IPS-NIHi11 (cell line): ENCODE measurements around the gene ASCL3.
A peak's percentile ranks its signal among the peaks of the same experiment; 100 is the strongest.
"Not testable (repeated sequence)": the region's sequence is repeated elsewhere in the genome, so short reads cannot be mapped to it uniquely, and the experiment has no call there.

Experiments
- DNase-seq: peaks from one replicate; pipeline ENCODE4 v3.0.0; 2012; ENCODE audit warnings: mixed read lengths, low spot score

The ASCL3 gene

DNA sequence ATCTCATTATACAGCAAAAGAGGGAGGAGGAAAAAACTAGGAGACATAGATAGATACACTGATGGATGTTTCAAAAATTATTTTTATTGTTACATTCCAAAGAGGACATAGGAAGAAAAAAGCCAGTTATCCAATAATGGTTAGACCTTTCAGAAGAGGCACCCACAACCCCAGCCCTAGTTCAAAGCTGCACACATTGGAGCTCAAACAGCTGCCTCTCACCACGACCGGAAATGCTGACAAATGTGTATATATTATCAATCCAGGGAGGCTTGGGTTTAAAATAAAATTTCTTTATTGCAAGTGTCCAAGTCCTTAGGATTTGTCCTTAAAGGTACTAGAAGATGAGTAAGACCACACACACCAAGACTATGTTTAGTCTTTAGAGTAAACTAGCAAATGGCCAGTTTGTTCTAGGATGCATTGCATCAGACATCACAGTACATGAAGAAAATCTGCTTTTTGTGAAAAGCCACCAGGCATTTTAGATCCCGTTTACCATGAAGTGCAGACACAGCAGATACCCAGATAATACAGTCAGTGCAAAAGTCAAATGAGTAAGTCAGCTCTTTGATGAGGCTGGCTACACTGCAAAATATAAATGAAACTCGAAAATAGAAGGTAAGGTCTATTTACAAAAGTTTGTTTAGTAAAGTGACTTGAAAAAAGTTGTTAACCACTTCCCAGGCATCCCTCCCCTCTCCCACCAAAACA lies 4.6 kb upstream of the ASCL3 start:
- no peak for DNase-seq

DNA sequence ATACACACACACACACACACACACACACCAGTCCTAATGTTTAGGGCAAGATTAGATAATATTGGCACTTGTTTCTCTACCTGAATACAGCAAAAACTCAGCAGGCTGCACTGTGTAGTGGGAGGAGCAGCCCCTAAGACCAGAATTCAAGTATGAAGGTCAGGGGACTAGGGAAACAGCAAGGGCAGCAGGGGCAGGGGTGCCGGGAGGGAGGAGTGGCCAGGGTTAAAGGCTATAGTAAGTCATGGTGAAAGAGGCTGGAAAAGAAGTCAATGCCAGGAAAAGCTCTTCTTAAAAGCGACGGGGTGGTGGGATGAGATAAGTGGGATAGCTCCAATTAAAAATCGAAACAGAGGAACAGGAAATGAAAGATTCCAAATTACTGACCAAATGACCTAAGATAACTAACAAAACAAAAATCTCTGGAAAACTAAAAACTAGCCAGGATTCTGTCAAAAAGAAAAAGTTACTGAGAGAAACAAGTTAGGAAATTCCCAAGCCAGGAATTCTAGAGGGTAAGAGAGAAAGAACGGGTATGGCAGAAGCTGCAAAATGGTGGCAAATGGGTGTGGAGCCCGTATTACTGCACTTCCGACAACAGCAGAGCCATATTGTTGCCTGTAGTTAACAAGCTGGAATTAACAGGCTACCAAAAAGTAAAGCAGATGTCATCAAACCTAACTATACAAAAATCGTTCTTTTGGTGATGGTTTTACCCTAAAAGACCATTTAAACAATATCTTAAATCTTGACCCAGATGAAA lies 1.3 kb downstream of the ASCL3 start:
- DNase-seq: no peak

DNA sequence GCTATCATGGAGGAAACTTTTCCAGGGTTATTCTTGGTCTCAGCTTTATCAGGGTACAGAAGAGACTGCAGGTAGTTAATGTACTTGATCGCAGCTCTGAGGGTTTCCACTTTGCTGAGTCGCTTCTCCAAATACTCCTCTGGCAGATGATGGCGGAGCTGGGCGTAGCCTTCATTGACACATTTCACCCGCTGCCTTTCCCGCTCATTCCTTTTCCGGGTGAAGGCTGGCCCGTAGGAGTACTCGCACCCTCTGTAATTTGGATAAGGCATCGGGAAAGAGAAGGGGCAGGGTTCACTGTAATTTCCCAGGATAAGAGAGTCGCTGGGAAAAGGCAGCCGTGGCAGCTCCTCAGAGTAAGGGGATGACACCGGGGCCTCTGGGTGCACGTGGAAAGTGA lies 5.2 kb downstream of the ASCL3 start:
- DNase-seq: no peak

DNA sequence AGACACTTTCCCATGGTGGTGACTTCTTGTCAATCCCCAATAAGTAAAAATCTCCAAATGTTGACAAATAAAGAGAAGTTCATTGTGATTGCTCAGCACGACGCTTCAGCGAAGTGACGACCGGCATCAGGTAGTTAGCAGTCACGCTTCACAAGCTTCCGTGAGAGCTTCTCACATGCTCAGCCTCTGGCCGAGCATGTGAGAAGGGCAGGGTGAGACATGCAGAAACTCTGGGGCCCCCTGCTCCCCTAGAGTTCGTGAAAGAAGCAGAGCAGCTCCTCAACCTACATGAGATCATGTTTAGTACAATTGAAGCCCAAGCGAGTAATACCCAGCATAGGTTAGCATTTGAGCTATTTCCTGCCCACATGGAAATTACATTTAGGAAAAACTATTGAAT lies 5.7 kb downstream of the ASCL3 start:
- DNase-seq: no peak

DNA sequence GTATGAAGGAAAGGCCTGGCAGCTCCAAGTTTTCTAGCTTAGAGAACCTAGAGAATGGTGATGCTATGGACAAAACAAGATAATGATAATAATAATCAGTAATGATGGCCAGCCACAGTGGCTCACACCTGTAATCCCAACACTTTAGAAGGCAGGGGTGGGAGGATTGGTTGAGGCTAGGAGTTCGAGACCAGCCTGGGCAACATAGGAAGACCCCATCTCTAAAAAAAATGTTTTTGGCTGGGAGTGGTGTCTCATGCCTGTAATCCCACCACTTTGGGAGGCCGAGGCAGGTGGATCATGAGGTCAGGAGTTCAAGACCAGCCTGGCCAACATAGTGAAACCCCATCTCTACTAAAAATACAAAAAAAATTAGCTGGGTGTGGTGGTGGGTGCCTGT lies 7.0 kb downstream of the ASCL3 start:
- not testable (repeated sequence) for DNase-seq

DNA sequence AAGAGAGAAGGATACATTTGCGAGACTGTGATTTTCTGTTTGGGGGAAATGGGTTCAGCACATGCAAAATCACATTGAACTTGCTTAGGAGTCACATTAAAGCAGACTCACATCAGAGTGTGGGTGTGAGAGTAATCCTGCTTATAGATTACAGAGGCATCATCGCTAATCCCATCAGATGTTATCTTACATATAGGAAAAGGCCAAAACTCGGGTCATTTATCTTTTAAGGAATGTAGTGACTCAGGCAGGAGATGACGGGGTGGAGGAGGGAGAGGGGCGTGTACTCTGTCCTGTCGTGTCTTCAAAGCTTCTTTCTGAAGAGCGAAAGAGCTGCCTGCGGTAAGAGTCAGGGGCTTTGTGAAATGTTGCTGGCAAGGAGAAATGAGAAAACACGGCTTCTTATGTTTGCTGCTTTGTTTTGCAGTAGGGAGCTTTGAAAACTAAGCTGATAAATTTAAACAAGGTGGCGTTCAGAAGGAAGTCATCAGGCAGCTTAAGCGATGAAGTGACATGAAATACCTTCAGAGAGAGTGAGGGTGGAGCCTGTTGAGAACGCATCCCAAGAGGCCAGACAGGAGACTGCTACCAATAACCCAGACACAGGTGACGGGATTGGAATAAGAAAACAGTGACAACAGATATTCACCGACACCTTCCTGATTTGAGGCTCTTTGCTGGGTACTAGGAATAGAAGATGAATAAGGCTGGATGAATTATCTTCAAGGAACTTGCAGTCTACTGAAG lies 7.9 kb downstream of the ASCL3 start:
- DNase-seq: no peak

DNA sequence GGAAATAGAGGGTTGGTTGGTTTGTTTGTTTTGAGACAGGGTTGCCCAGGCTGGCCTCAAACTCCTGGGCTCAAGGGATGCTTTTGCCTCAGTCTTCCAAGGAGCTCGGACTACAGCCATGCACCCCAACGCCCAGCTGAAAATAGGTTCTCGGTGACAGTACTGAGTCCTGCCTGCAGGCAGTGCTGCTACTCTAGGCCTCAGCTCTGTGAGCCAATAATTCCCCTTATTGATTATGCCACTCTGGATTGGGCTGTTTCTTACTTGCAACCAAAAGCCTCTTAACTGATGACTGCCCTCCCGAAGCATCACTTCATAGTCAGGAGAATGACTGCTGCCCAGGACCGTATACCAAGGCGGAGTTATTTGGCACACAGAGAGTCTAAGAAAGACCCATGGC lies 8.9 kb downstream of the ASCL3 start:
- DNase-seq: no peak

DNA sequence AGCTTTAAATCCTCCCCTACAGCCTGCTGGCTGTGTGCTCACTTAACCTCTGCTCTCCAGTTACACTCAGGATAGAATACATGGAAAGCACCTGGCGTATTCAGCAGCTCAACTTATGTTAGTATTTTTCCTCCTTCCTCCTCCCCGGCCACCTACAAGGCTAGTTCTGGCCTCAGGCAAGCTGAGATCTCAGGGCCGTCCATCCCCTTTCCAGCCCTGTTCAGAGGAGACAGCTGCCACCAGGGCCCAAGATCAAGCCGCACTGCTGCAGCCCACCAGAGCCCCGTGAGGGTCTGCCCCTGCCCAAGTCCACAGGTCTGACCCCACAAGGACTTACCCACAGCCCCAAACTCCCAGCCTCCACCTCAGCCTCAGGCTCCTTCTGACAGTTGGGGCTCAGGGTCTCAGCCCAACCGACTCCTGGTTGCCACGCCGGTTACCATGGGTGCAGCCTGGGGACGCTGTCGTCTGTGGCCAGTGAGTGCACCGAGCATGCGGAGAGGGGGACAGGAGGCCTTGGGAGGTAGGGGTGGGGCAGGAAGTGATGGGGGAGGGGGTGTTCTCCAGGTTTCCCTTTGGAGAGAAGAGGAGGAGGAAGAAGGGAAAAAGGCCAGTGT lies 10.1 kb downstream of the ASCL3 start, which contains the start of gene C11orf16:
Gene C11orf16 (minus strand): TSS at position 384 of the 617 bp plus-strand sequence. CDS start 639 bp downstream, outside the sequence.
- peak; percentile 33 for DNase-seq

DNA sequence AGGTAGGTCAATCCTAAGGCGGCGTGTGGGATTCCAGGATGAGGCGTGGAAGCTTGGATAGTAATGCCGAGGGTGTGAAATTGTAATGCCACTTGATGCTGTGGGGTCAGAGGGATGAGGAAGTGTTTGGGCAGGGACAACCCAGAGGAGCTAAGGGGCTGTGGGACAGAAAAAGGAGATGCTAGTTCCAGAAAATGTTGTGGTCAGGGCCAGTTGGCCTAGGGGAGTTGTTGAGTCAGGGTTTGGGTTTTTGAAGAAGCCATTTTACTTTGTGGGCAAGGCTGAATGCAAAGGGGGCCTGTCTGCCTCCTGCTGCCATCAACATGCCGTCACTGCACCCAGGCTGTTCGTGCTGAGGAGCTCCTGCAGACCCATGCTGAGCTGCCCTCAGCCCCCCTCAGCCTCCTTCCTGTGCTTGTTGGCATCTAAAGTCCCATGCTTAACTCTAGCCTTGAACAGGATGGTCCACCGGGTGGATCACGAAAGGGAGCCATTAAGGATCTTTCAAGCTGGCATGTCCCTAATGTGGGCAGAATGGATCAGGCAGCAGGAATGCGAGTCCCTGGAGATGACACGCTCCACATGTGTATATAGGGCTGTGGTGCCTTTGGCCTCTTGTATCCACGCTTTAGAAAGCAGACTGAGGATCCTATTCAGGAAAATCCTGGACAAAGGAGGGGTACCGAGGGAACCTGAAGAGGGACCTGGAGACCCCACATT lies 12.2 kb downstream of the ASCL3 start:
- DNase-seq: no peak

DNA sequence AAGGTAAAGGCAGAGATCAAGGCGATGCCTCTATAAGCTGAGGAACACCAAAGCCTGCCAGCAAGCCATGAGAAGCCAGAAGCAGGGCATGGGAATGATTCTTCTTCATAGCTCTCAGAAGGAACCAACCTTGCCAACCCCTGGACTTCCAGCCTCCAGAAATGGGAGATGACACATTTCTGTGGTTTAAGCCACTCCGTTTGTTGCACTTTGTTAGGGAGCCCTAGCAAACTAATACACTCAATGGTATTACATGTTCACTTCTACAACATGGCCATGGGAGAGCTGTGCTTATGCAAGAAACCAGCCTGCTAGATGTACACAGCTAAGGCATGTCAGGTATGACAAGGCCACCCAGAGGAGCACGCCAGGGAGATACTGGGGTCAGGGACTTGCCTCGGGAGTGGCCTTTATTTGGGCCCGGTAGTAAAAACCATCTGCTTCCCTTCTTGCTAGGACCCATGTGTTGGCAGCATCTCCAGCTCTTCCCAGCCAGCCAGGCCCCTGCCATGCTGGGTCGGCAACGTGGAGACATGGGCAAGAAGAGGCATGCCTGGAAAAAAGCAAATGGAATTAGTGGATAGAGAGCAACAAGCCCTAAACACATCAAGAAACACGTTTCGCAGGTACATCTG lies 13.7 kb downstream of the ASCL3 start:
- no peak for DNase-seq

DNA sequence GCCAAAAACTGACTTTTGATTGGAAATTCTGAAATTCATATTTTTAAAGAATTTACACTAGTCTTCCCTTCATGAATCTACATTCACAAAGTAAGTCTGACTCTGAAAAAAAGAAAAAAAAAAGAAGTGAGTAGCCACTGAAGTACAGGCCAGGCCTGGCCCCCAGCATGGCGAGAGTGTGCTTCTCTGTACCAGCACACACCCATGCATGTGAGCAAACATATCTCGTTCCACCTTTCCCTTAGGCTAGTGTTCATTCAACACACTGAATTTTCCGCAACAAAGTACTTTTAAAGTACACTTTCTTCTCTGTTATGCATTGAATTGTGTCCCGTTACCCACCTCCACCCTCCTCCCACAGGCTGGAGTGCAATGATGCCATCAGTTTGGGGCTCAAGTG lies 14.6 kb downstream of the ASCL3 start:
- no peak for DNase-seq

DNA sequence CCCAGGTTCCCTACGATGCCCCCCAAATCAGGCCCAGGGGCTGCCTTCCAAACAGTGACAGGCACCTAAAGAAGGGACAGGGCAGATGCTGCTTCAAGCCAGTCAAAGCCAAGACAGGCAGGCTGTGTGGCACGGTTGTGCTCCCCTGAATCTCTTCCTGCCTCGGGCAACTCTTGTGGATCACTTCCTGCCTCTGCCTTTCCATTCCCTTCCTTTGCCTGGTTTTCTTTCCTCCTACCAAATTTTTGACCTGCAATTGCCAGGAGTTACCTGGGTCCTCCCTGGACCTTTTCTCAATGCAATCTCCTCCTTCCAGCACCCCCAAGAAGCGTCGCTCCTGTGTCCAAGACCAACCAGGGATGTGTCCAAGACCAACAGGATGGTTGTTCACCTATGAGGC lies 15.6 kb downstream of the ASCL3 start:
- no peak for DNase-seq

DNA sequence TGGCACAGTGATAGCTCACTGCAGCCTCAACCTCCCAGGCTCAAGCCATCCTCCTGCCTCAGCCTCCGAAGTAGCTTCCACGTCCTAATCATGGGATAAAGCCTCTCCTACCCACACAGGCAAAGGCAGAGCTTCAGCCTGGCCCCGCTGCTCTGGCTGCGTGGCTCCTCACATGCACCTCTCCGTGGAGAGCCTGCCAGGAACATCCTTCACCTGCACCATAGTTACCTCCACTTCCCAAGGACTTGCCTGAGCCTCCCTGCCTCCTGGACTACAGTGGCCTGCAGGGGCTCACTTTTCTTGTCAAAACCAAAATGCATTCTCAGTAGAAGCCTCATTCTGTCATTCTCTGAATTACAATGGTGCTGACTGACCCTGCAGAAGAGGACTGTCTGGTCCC lies 16.6 kb downstream of the ASCL3 start:
- no peak for DNase-seq

DNA sequence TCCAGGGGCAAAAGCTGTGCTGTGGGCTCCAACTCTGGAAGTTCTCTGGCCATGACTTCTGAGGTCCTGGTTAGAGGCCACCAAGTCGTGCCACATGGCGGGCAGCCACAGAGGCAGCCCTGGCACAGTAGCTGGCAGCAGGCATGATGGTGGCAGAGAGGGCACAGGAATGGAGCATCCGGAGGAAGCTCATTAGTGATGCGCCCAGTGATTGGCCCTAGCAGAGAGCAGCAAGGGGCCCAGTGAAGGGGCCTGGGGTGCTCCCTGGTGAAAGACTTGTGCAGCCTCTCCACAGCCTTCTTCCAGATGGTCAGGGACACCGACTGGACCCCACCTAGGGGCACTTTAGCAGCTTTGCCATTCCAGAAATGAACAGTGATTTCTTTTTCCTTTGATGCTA lies 17.1 kb downstream of the ASCL3 start:
- no peak for DNase-seq

DNA sequence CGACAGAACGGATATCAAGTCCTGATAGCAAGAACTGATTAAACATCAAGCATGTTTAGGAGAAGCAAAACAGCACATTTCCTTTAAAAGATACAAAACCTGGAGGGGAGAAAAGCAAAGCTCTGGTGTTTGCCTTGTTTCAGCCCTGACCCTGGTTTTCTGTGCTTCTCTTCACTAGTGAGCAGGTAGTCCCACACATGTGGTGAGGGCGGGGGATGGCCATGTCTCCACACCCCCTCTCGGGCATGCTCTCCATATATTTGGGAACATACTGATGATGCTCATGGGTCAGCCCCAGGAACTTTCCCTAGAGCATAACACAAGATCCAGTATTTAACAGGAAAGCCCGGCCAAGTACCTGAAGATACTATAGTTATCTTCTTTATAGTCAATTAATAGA lies 20.1 kb downstream of the ASCL3 start:
- DNase-seq: no peak

DNA sequence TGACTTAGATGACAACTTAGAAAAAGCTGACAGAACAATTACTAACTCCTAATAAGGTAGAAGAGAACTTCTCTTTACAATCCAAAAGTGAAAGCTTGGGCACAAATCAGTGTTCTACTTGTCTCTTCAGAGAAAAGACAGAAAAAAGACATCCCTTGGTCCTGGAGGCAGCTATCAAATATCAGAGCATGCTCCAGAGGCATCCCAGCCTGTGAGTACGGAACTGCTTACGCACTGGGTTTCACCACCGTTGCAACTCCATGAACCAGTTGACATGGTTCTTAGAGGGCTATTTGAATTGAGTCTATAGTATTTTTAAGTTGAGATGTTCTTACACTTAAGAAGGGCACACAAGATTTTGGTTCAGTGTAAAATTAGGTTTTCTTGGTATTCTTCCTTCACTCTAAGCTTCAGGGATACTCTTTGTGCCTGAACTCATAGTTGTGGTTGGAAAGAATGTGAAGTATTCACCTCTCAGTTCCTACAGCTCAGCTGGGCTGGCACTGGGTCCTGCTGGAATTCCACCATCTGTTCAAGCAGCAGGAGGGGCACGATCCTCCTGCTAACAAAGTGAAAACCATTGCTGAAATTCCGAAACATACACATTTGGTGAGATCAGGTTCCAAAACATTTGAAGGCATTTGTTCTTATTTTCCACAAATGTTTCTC lies 25.5 kb downstream of the ASCL3 start:
- DNase-seq: peak; percentile 66

DNA sequence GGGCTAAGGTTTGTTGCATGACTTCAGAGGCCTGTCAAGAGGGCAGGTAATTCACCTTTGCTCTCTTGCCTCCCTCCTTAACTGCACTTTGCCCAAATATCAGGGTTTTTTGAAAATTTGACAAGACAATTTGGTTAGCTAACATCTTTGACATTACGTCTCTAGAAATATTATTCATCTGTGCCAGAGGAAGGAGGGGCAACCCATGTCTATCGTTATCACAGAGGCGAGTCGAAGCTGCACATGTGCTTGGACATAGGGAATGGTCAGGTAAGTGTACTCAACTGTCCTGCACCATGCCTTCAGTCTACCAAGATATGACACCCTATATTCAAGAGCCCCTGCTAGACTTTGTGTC lies 28.2 kb downstream of the ASCL3 start:
- DNase-seq: no peak

DNA sequence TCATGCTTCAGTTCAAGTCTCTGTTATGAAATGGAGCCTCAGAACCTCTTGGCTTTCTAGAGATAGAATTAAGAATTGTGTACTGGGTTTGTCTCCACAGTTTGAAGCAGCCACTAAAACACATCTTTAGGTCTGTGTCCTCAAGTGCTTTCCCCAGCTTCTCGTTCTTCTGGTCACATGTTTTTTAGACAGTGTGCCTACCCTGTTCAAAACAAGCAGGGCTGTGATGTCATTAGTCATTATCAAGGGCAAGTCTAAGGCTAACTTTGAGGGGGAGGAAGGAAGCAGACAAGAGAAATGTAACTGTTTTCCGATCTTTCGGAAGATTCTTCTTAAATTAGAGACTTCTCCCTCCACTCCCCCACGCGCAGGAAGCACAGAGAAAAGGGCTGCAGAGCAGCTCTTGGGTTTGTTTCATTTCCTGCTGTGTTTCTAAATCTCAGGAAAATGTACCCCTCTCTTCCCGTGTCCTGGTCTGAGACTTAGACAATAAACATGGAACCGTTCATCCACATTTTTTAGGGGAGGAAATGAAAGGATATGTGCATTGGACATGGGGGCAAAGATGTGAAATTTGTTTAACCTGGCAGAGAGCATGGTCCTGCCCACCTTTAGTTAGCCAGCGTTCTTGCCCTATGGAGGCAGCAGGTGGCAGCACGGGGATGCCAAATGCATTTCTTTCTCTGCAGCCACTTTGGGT lies 28.7 kb downstream of the ASCL3 start:
- peak; percentile 54 for DNase-seq

DNA sequence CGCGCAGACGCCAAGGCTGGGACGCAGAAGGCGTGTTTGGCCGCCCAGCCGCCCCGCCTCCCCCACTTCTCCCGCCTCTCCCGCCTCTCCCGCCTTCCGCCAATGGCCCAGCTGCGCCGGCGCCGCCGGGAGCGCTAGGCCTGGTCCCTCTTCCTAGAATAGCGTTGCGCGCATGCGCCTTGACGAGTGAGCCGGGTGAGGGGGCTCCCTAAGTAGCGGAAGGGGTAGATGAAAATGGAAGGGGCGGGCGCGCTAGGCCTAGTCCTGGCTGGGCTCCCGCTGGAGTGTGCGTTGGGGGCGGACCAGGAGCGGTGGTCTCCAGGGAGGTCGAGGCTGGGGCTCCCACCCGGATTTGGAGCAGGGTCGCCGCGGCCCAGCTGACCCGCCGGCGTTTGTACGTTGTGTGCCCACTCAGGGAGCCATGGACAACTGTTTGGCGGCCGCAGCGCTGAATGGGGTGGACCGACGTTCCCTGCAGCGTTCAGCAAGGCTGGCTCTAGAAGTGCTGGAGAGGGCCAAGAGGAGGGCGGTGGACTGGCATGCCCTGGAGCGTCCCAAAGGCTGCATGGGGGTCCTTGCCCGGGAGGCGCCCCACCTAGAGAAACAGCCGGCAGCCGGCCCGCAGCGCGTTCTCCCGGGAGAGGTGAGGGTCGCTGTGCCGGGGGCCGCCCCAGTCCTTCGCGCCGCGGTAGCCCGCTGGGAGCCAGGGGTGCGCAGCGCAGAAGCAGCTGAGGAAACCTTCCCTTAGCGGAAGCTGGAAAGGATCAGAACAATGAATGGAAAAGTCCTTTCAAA lies 31.6 kb downstream of the ASCL3 start, which contains the start of gene AKIP1:
Gene AKIP1 (plus strand): TSS at position 161 of the 795 bp plus-strand sequence. CDS start 261 bp downstream, at position 422.
- peak; percentile 96 for DNase-seq
